Activated CD4-positive, alpha-beta memory T cell treated with anti-CD3 and anti-CD28 coated beads for 36 hours (primary cell): ENCODE results near the gene CNIH1. TPM values are rescaled to one million over a fixed set of nuclear protein-coding genes. Genes with fewer than 3 reads are reported as not detected.
"Not testable (repeated sequence)": the region's sequence is repeated elsewhere in the genome, so short reads cannot be mapped to it uniquely, and the experiment has no call there.

ENCODE experiments used
- CTCF ChIA-PET: fragments of 350-600 bp; sonication (Branson Sonifier 250); formaldehyde crosslinking; loops from one replicate; lab custom pipeline; 2021; ENCODE audit warnings: antibody characterized with exemption, inconsistent platforms; lab: Charles Lee
- POLR2A ChIA-PET: fragments of 350-600 bp; sonication (Branson Sonifier 250); formaldehyde crosslinking; loops from one replicate; lab custom pipeline; 2021; ENCODE audit warnings: antibody characterized with exemption; lab: Charles Lee
- DNase-seq: peaks from one replicate; pipeline ENCODE4 v3.0.0-alpha.2; 2020
- H3K27ac Mint-ChIP-seq: one replicate; pipeline ENCODE4 v1.8.0; 2021; ENCODE audit warnings: mixed read lengths
- H3K27me3 Mint-ChIP-seq: one replicate; pipeline ENCODE4 v1.8.0; 2021; ENCODE audit warnings: mixed read lengths
- H3K36me3 Mint-ChIP-seq: one replicate; pipeline ENCODE4 v1.8.0; 2021; ENCODE audit warnings: mixed read lengths
- H3K4me1 Mint-ChIP-seq: one replicate; pipeline ENCODE4 v1.8.0; 2021; ENCODE audit warnings: low read depth, mixed read lengths
- H3K4me3 Mint-ChIP-seq: one replicate; pipeline ENCODE4 v1.8.0; 2021; ENCODE audit warnings: mild to moderate bottlenecking, mixed read lengths
- H3K9me3 Mint-ChIP-seq: one replicate; pipeline ENCODE4 v1.8.0; 2021; ENCODE audit warnings: mixed read lengths
- intact Hi-C: fragments of 100-400 bp; cut with micrococcal nuclease; formaldehyde crosslinking; loops from one replicate; pipeline ENCODE4 v1.15.1; 2023
- total RNA-seq, 2 experiments: library from RNA; stranded (reverse); gene quantifications; one replicate each; pipeline ENCODE4 v1.2.3, GENCODE V29; 2021

CNIH1 gene
- total RNA-seq, 2 experiments from 2014 or later, result 84.2 to 89.9 TPM

DNA sequence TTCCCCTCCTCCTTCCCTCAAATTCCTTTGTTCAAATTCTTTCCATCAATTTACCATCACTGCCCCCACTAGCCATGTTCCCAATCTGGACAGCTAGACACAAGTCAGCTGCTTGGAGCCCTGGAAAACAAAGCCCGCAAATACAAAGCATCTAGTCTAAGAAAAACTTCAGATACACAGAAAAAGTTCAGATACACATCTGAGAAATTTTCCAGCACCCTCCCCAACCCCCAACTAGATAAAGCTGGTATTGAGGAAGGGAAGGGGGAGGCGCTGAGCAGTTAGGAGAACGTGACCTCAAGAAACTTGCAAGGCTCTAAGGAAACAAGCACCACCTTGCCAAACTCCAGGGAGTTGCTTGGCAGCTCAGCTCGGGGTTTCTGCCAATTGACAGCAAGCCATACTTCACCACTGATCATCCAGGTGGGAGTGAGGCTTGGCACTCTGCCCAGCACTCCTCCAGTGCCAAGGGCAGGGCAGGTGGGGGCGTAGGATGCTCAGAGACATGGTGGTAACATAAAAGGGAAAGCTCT lies 5.1 kb upstream of the CNIH1 start:
- no peak for DNase-seq
- Mint-ChIP-seq H3K9me3 (no peaks in the 10 kb centered on the region), H3K27me3 (peaks cover 6% of the 10 kb centered on the region), H3K27ac (no peak overlapping the region), H3K36me3 (no peaks in the 10 kb centered on the region), H3K4me3 (no peak overlapping the region), H3K4me1 (peaks cover 14% of the 10 kb centered on the region)
- POLR2A ChIA-PET, result interaction anchor here (1.1 kb wide), 1 partner anchor 11 kb away, joined by 3 read pairs; no protein-coding TSS in a partner anchor
- CTCF ChIA-PET, result interaction anchor here (2.5 kb wide), 1 partner anchor 49 kb away, joined by 6 read pairs; the partner anchor contains the start of gene CDKN3
- intact Hi-C loops, result no loop called here

DNA sequence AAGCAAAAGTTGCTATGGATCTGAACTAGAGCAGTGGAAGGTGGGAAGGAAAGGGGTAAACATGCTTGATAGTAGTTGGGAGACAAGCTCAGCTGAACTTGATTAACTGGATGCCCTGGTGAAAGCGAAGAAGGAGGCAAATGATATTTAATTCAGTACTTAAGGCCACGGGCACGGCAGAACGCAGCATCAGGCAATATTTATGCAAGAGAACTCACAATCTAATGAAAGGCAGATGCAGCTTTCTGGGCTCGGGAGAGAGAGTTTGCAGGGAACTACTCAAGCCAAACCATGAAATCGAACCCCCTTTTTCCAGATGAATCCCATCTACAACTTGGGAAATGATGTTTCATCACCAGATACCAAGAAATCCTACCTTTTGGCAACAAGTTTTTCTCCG lies 3.5 kb upstream of the CNIH1 start:
- Mint-ChIP-seq H3K9me3 (no peaks in the 10 kb centered on the region), H3K4me1 (peaks cover 20% of the 10 kb centered on the region), H3K4me3 (no peak overlapping the region), H3K27ac (no peak overlapping the region), H3K36me3 (peaks cover 9% of the 10 kb centered on the region), H3K27me3 (peaks cover 6% of the 10 kb centered on the region)
- POLR2A ChIA-PET, result no interaction called here
- CTCF ChIA-PET, result interaction anchor here (2.5 kb wide), 1 partner anchor 47 kb away, joined by 6 read pairs; the partner anchor contains the start of gene CDKN3
- intact Hi-C loops, result loop anchor here (5.0 kb wide), 2 partner anchors 183 to 288 kb away; no protein-coding TSS in a partner anchor
- no peak for DNase-seq

DNA sequence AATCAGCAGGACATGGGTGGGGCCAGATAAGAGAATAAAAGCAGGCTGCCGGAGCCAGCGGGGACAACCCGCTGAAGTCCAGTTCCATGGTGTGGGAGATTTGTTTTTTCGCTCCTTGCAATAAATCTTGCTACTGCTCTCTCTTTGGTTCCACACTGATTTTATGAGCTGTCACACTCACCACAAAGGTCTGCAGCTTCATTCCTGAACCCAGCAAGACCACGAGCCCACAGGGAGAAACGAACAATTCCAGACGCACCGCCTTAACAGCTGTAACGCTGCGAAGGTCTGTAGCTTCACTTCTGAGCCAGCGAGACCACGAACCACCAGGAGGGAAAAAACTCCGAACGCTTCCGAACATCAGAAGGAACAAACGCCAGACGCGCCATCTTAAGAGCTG lies 2.8 kb upstream of the CNIH1 start:
- POLR2A ChIA-PET, result no interaction called here
- Mint-ChIP-seq H3K27ac (no peak overlapping the region), H3K4me1 (peaks cover 25% of the 10 kb centered on the region), H3K27me3 (peaks cover 6% of the 10 kb centered on the region), H3K4me3 (no peak overlapping the region), H3K9me3 (no peaks in the 10 kb centered on the region), H3K36me3 (peaks cover 12% of the 10 kb centered on the region)
- no peak for DNase-seq
- intact Hi-C loops, result loop anchor here (5.0 kb wide), 2 partner anchors 183 to 288 kb away; no protein-coding TSS in a partner anchor
- CTCF ChIA-PET, result interaction anchor here (2.5 kb wide), 1 partner anchor 47 kb away, joined by 6 read pairs; the partner anchor contains the start of gene CDKN3

DNA sequence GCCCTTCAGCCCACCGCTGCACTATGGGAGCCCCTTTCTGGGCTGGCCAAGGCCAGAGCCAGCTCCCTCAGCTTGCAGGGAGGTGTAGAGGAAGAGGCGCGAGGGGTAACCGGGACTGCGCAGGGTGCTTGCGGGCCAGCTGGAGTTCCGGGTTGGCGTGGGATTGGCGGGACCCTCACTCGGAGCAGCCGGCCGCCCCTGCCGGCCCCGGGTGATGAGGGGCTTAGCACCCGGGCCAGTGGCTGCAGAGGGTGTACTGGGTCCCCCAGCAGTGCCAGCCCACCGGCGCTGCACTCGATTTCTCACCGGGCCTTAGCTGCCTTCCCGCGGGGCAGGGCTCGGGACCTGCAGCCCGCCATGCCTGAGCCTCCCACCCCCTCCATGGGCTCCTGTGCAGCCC lies 1.8 kb upstream of the CNIH1 start:
- CTCF ChIA-PET, result interaction anchor here (1.4 to 2.3 kb wide), 2 partner anchors 66 to 331 kb away, joined by 4 to 5 read pairs; no protein-coding TSS in a partner anchor
- POLR2A ChIA-PET, result not testable (repeated sequence)

DNA sequence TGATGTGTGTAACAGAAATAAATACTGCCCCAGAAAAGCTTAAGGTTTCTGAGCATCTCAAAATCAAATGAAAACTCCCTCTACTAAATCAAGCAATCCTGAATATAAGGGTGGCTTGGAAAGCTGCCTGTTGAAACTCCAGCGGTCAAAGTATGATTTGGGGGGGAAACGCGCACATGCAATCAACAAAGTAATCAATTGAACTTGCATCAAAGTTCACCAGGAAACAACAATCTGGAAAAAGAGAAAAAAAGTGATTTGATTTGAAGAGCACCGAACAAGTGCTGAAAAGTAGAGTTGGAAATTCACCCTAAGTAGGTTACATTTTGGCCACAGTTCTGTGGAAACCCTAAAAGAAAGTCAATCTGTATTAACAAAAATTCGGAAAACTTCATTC lies 700 bp downstream of the CNIH1 start:
- H3K9me3 Mint-ChIP-seq, result no peaks in the 10 kb centered on the region
- DNase-seq, result no peak
- H3K36me3 Mint-ChIP-seq, result peaks cover 18% of the 10 kb centered on the region
- ChIA-PET POLR2A (no interaction called here), CTCF (interaction anchor here (0.9 kb wide), 1 partner anchor 9 kb away, joined by 3 read pairs; no protein-coding TSS in a partner anchor)
- H3K27ac Mint-ChIP-seq, result peak overlapping the region; percentile 93
- H3K4me1 Mint-ChIP-seq, result peaks cover 57% of the 10 kb centered on the region
- H3K4me3 Mint-ChIP-seq, result peak overlapping the region; percentile 88
- intact Hi-C loops, result loop anchor here (2.0 to 5.0 kb wide), 4 partner anchors 124 to 1888 kb away; partner anchors contain the start of genes GPR137C and TXNDC16
- no peaks in the 10 kb centered on the region for H3K27me3 Mint-ChIP-seq

More for the DNA sequence above, 1.8 kb upstream of the CNIH1 start:
- H3K27me3 Mint-ChIP-seq, H3K27ac Mint-ChIP-seq, DNase-seq, H3K4me3 Mint-ChIP-seq, H3K9me3 Mint-ChIP-seq: not testable (repeated sequence)
- Mint-ChIP-seq H3K4me1 (peaks cover 35% of the 10 kb centered on the region), H3K36me3 (peaks cover 15% of the 10 kb centered on the region)
- intact Hi-C loops, result loop anchor here (5.0 kb wide), 2 partner anchors 184 to 289 kb away; no protein-coding TSS in a partner anchor

DNA sequence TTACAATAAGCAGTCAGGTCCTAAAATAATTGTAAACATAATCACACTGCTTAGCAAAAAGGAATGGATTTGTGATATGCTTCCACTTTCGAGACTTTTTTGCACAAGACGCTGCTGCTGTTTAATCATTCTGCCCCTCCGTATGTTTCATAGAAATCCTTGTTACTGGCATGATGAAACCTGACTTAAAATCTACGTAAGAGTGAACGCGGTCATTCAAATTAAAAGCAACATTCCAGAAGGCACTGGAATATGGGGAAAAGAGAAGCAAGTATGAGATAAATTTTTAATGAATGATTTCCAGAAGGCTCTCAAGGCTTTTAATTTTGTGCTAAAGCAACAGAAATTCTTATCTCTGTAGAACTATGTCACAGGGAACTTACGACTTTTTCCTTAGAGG lies 1.1 kb downstream of the CNIH1 start:
- DNase-seq, result no peak
- H3K4me3 Mint-ChIP-seq, result peak overlapping the region; percentile 88
- intact Hi-C loops, result loop anchor here (2.0 to 5.0 kb wide), 4 partner anchors 125 to 1887 kb away; partner anchors contain the start of genes GPR137C and TXNDC16
- H3K27me3 Mint-ChIP-seq, result no peaks in the 10 kb centered on the region
- H3K36me3 Mint-ChIP-seq, result peaks cover 19% of the 10 kb centered on the region
- peak overlapping the region; percentile 93 for H3K27ac Mint-ChIP-seq
- no peaks in the 10 kb centered on the region for H3K9me3 Mint-ChIP-seq
- peaks cover 61% of the 10 kb centered on the region for H3K4me1 Mint-ChIP-seq
- CTCF ChIA-PET, result interaction anchor here (0.6 kb wide), 1 partner anchor 837 kb away, joined by 5 read pairs; no protein-coding TSS in a partner anchor
- POLR2A ChIA-PET, result interaction anchor here (1.2 kb wide), 1 partner anchor 42 kb away, joined by 4 read pairs; no protein-coding TSS in a partner anchor

- POLR2A ChIA-PET, result interaction anchor here (1.0 kb wide), 1 partner anchor 23 kb away, joined by 3 read pairs; no protein-coding TSS in a partner anchor
- Mint-ChIP-seq H3K4me1 (peaks cover 73% of the 10 kb centered on the region), H3K27ac (no peak overlapping the region), H3K4me3 (peak overlapping the region; percentile 41), H3K9me3 (no peaks in the 10 kb centered on the region), H3K27me3 (no peaks in the 10 kb centered on the region), H3K36me3 (peaks cover 30% of the 10 kb centered on the region)
- intact Hi-C loops, result loop anchor here (5.0 kb wide), 1 partner anchor 444 kb away; no protein-coding TSS in a partner anchor
- DNase-seq, result no peak
- CTCF ChIA-PET, result no interaction called here
Observed at GRCh38 chr14:54438703-54439102, 2.5 kb downstream of the CNIH1 start.

DNA sequence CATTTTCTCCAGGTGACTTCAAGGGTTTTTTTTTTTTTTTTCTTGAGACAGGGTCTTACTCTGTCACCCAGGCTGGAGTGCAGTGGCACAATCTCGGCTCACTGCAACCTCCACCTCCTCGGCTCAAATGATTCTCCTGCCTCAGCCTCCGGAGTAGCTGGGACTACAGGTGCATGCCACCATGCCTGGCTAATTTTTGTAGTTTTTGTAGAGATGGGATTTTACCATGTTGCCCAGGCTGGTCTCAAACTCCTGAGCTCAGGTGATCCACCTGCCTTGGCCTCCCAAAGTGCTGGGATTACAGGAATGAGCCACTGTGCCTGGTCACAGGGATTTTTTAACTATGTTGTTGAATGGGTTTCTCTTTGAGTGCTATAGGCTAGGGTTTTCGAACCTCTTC lies 3.2 kb downstream of the CNIH1 start:
- H3K27ac Mint-ChIP-seq, CTCF ChIA-PET: not testable (repeated sequence)
- POLR2A ChIA-PET, result interaction anchor here (1.0 kb wide), 1 partner anchor 24 kb away, joined by 3 read pairs; no protein-coding TSS in a partner anchor

GRCh38 chr14:54435500-54435981 lies 5.6 kb downstream of the CNIH1 start:
- peak; percentile 40 for DNase-seq
- Mint-ChIP-seq H3K27me3 (no peaks in the 10 kb centered on the region), H3K9me3 (no peaks in the 10 kb centered on the region), H3K36me3 (peaks cover 46% of the 10 kb centered on the region), H3K4me3 (peak overlapping the region; percentile 61), H3K4me1 (peaks cover 82% of the 10 kb centered on the region), H3K27ac (peak overlapping the region; percentile 76)
- intact Hi-C loops, result loop anchor here (1.0 to 5.0 kb wide), 4 partner anchors 39 to 1283 kb away; partner anchors contain the start of genes DDHD1 and GCH1
- ChIA-PET CTCF (interaction anchor here (1.2 to 1.6 kb wide), 3 partner anchors 39 to 131 kb away, joined by 3 to 7 read pairs (median 5); partner anchors contain the start of genes CDKN3, GMFB and SAMD4A), POLR2A (interaction anchor here (0.9 to 1.6 kb wide), 5 partner anchors 10 to 340 kb away, joined by 3 to 5 read pairs (median 3); no protein-coding TSS in a partner anchor)

More for the DNA sequence above, 3.2 kb downstream of the CNIH1 start:
- peaks cover 81% of the 10 kb centered on the region for H3K4me1 Mint-ChIP-seq
- intact Hi-C loops, result loop anchor here (5.0 kb wide), 1 partner anchor 444 kb away; no protein-coding TSS in a partner anchor
- H3K9me3 Mint-ChIP-seq, H3K27me3 Mint-ChIP-seq, H3K4me3 Mint-ChIP-seq, DNase-seq: not testable (repeated sequence)
- H3K36me3 Mint-ChIP-seq, result peaks cover 34% of the 10 kb centered on the region

DNA sequence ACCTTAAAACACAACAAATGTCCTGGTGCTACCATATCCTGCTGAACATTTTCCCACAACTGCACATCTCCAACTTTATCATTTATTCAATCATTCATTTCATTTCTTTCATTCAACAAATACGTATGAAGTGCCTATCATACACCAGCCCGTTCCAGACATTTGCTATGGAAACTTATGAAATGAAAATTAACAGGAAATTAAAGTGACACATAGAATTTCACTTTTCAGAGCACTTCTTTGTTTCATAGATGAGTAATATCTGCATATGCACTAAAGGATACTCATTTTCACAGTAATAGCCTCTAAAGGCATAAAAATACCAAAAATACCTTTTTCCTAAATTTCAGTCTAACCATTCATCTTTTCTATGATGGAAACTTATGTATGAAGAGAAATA lies 12.6 kb downstream of the CNIH1 start:
- intact Hi-C loops, result loop anchor here (1.0 kb wide), 1 partner anchor 8 kb away; no protein-coding TSS in a partner anchor
- DNase-seq, result no peak
- peaks cover 43% of the 10 kb centered on the region for H3K4me1 Mint-ChIP-seq
- H3K27me3 Mint-ChIP-seq, result no peaks in the 10 kb centered on the region
- POLR2A ChIA-PET, result interaction anchor here (0.8 to 0.9 kb wide), 2 partner anchors 21 to 60 kb away, joined by 3 read pairs; no protein-coding TSS in a partner anchor
- H3K36me3 Mint-ChIP-seq, result peaks cover 47% of the 10 kb centered on the region
- no peak overlapping the region for H3K4me3 Mint-ChIP-seq
- H3K9me3 Mint-ChIP-seq, result no peaks in the 10 kb centered on the region
- no peak overlapping the region for H3K27ac Mint-ChIP-seq
- CTCF ChIA-PET, result interaction anchor here (0.6 to 1.4 kb wide), 2 partner anchors 8 to 707 kb away, joined by 3 read pairs; no protein-coding TSS in a partner anchor

GRCh38 chr14:54427871-54428270 lies 13.3 kb downstream of the CNIH1 start:
- no peak overlapping the region for H3K4me3 Mint-ChIP-seq
- H3K27me3 Mint-ChIP-seq, result no peaks in the 10 kb centered on the region
- intact Hi-C loops, result loop anchor here (1.0 kb wide), 1 partner anchor 8 kb away; no protein-coding TSS in a partner anchor
- H3K4me1 Mint-ChIP-seq, result peaks cover 37% of the 10 kb centered on the region
- no peak overlapping the region for H3K27ac Mint-ChIP-seq
- peaks cover 42% of the 10 kb centered on the region for H3K36me3 Mint-ChIP-seq
- POLR2A ChIA-PET, result interaction anchor here (0.8 kb wide), 1 partner anchor 22 kb away, joined by 3 read pairs; no protein-coding TSS in a partner anchor
- no peak for DNase-seq
- CTCF ChIA-PET, result interaction anchor here (0.6 kb wide), 1 partner anchor 707 kb away, joined by 3 read pairs; no protein-coding TSS in a partner anchor
- H3K9me3 Mint-ChIP-seq, result no peaks in the 10 kb centered on the region
